Body of pancreas (tissue), 4 donors: ENCODE data around the gene ASTN2.

ENCODE experiments used
- POLR2A ChIP-seq, 3 donors: fragments of 450-650 bp; IDR thresholded peaks; one replicate each; pipeline ENCODE4 v1.6.1; 2016; ENCODE audit warnings: antibody characterized with exemption in 3 of 3, mild to moderate bottlenecking in 2 of 3
- TF ChIP-seq, protein P1 (sequence below), 7 experiments: fragments of 450-650 bp in 4 of 7; fragments of 200-600 bp in 3 of 7; sonication (generic) in 3 of 7; IDR thresholded peaks; one replicate each; pipeline ENCODE4 v1.5.1; 2016 to 2019; ENCODE audit warnings: antibody characterized with exemption in 7 of 7

DNA sequence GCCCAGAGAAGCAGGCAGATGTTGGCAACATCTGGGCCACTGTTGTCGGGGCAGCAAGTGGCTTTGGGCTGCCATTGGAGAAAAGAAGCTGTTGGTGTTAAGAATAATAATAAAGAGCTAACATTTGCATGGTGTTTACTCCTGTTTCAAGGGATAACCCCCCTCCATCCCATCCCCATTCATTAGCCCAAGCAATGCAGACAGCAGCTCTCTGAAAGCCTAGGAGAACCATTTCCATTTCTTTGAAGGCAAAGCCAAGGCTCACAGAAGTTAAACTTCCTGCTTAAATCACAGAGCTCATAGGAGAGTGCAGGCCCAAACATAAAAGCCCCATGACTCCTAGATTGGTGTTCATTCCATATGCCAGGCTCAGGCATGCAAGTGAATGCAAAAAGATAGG, 175.4 kb downstream of the ASTN2 start:
- TF ChIP-seq, protein P1, sequence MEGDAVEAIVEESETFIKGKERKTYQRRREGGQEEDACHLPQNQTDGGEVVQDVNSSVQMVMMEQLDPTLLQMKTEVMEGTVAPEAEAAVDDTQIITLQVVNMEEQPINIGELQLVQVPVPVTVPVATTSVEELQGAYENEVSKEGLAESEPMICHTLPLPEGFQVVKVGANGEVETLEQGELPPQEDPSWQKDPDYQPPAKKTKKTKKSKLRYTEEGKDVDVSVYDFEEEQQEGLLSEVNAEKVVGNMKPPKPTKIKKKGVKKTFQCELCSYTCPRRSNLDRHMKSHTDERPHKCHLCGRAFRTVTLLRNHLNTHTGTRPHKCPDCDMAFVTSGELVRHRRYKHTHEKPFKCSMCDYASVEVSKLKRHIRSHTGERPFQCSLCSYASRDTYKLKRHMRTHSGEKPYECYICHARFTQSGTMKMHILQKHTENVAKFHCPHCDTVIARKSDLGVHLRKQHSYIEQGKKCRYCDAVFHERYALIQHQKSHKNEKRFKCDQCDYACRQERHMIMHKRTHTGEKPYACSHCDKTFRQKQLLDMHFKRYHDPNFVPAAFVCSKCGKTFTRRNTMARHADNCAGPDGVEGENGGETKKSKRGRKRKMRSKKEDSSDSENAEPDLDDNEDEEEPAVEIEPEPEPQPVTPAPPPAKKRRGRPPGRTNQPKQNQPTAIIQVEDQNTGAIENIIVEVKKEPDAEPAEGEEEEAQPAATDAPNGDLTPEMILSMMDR (IDR thresholded peaks at IDR 0.05): no peak
- no peak for TF ChIP-seq POLR2A (IDR thresholded peaks at IDR 0.05)
